ENCODE measurements around the gene B4GALT2.

Gene B4GALT2, protein sequence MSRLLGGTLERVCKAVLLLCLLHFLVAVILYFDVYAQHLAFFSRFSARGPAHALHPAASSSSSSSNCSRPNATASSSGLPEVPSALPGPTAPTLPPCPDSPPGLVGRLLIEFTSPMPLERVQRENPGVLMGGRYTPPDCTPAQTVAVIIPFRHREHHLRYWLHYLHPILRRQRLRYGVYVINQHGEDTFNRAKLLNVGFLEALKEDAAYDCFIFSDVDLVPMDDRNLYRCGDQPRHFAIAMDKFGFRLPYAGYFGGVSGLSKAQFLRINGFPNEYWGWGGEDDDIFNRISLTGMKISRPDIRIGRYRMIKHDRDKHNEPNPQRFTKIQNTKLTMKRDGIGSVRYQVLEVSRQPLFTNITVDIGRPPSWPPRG

DNA sequence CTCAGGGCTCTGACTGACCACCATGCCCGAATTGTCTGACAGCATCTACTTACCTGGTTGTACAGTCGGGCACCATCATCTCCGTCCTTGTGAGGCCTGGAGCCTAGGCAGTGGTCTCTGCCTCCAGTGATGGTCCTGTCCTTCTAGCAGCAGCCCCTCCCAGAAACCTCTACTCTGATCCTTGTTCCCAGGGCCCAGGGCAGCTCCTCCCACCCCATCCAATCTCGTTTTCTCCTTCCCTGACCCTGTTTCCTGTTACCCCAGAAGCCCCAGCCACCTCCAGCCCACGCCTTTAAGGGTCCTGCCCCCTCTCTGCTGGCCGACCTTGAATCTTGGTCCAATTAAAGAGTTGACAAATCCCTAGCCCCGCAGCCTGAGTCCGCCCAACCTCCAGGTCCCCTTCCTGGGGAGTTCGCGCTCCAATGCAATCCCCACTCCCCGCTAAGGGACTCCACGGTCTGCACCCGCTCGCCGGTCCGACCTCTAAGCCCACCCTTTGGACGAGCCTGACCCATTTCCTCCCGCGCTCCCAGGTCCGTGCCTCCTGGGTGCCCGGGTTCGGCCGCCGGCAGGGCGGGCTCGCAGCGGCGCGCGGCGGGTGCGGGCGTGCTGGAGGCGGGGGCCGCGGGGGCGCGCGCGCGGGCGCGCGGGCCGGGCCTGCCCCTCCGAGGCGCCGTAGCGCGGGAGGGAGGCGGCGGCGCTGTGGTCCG is at the start of gene B4GALT2:
B4GALT2 (plus strand) TSS at position 660 of the 710 bp plus-strand sequence. CDS start 1,951 bp downstream, outside the sequence.
- DNase-seq (ENCODE audit: low read depth in 2 of 2), result peak in 1 of 2 donors; percentile 26

DNA sequence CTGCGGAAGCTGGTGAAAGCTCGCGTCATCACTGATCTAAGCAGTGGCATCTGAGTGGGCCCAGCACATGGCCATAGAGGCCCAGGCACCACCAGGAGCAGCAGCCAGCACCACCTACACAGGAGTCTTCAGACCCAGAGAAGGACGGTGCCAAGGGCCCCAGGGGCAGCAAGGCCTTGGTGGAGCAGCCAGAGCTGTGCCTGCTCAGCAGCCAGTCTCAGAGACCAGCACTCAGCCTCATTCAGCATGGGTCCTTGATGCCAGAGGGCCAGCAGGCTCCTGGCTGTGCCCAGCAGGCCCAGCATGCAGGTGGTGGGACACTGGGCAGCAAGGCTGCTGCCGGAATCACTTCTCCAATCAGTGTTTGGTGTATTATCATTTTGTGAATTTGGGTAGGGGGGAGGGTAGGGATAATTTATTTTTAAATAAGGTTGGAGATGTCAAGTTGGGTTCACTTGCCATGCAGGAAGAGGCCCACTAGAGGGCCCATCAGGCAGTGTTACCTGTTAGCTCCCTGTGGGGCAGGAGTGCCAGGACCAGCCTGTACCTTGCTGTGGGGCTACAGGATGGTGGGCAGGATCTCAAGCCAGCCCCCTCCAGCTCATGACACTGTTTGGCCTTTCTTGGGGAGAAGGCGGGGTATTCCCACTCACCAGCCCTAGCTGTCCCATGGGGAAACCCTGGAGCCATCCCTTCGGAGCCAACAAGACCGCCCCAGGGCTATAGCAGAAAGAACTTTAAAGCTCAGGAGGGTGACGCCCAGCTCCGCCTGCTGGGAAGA is 48.7 kb upstream of the B4GALT2 start:
- DNase-seq (ENCODE audit: low read depth in 2 of 2), result no peak

DNA sequence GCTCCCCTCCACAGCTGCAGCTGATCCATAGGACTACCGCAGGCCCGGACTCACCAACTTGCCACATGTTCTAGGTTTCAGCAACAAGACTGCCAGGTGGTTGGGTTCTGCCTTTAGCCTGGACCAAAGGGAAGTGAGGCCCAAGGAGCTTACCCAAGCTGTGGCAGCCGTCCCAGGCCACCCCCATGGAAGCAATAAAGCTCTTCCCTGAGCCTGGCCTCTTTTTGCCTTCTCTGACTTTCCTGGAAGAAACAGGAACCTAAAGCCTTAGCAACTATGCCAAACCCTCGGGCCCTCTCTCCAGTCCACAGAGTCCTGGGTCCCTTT is 48.1 kb upstream of the B4GALT2 start:
- DNase-seq (ENCODE audit: low read depth in 2 of 2), result no peak

DNA sequence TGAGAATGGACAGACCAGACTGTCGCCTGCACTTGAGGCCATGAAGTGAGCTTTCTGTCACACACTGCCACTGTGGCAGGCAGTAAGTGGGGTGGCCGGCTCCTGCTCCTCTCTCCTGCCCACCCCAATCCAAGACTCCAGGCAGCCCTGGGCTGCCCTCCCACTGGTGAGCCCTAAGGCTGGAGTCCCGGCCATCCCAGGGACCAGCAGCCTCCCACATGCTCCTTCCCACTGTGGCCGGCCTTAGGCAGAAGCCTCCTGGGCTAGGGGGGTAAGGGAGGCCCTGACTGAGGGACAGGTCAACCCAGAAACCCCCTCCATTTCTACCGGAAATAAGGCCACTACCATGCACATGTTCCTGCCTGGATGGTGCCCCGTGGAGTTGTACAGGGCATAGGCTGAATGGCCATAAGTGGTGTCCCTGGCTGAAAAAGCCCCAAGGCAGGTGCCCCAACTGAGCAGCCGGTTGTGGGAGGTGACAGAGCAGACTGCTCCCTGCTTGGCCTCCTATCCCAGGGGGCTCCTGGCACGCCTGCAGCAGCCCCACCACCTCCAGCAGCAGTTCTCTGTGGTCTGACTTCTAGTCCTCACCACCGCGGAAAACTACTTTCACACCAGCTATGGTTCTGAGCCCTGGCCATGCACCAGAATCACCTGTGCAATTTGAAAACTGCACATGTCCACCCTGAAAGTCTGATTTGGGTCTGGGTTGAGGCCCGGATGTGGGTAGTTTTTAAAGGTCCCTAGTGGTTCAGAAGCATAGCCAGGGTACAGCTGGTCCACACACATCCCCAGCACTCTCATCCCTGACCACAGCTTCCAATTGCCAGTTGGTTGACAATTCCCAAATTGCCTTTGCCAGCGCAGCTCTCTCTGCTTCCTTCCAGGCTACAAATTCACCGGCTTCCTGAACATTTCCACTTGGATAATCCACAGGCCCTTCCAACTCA is 47.0 kb upstream of the B4GALT2 start:
- no peak for DNase-seq (ENCODE audit: low read depth in 2 of 2)

DNA sequence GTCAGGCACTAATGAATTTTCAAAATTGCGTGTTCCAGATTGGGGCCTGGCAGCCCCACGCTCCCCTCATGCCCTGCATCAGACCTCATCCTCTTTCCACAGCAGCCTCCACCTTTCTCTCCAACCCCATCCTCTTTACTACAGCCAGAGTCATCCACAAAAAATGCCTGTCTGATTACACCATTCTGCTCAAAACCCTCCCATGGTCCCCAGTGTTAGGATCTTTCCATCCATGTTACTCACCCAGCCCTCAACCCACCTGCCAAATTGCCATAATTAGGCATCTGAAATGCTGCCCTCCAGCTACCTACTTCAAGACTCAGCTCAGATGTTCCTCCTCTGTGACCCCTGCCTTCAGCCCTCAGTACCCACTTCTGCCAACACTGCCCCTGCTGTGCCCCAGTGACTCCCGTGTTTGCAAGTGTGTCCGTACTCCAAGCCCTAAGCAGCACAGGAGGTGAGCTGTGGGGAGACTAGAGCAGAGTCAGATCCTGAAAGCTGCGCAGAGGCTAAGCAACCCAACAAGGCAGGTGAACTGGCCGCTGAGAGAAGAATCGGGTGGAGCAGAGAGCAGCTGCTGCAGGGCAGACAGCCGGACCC is 46.1 kb upstream of the B4GALT2 start:
- DNase-seq (ENCODE audit: low read depth in 2 of 2), result no peak

DNA sequence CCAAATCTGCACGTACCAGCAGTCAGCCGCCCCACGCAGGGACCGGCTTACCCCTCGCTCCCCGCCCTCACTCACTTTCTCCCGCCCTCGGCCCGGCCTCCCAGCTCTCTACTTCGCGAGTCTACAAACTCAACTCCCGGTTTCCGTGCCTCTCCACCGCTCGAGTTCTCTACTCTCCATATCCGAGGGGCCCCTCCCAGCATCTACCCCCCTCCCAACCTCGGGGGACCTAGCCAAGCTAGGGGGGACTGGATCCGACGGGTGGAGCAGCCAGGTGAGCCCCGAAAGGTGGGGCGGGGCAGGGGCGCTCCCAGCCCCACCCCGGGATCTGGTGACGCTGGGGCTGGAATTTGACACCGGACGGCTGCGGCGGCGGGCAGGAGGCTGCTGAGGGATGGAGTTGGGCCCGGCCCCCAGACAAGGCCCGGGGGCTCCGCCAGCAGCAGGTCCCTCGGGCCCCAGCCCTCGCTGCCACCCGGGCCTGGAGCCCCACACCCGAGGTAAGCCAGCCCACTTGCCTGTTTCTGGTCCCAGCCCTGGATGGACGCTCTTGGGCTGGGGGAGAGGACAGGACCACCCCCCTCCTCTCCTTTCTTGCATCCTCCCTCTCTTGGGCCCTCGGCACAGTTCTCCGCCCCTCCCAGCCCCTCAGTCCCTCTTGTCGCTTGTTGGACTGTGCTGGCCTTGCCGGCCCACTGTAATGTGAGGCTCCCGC is 45.5 kb upstream of the B4GALT2 start, which contains the start of gene ARTN:
ARTN (plus strand) TSS at position 416 of the 715 bp plus-strand sequence. CDS start 1,856 bp downstream, outside the sequence.
- DNase-seq (ENCODE audit: low read depth in 2 of 2), result no peak

DNA sequence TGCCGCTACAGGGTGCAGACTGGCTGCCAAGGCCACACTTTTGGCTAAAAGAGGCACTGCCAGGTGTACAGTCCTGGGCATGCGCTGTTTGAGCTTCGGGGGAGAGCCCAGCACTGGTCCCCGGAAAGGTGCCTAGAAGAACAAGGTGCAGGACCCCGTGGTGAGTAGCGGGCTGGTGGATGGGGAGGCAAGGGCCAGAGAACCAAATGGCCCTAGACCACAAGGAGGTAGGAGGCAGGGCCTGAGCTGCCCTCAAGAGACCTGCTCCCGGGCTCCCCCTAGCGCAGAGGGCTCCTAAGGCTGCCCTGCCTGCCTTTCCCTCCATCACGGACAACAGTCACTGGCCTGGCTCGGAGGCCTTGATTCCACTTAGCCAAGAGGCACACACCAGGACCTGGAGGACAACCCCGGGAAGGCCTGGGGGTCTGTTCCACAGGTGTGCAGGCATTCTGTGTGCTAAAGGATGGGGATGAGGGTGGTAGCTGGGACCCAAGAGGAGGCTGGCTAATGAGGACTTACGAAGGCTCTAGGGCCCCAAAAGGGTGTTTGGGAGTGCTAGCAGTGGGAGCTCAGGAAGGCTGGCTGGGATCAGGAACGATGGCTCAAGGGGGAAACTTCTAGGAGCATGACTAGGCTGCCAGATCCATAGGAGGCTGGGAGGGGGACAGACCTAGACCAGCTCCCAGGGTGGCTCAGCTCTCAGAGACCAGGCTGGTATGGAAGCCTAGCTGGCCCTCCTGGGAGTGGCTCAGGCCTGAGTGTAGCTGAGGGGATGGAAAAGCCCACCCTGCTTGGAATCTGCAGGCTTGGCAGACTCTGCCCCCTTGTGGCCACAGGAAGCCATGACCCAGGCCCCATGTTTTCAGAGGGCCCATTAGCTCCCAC is 44.7 kb upstream of the B4GALT2 start:
- DNase-seq (ENCODE audit: low read depth in 2 of 2), result peak; percentile 50 to 64

DNA sequence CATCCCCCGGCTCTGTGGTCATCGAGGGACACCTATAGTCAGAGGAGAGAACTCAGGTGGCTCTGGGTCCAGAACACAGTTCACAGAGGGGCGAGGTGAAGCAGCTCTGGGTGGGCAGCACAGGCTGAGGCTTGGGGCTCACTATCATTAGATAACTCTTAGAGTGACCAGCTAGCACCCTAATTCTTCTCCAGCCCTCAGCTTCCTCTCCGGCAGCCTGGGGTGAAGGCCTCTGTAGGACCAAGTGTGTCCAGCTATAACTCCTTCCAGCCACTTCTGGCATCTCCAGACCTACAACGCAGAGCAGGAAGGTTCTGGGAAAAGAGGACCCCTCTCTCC is 44.1 kb upstream of the B4GALT2 start:
- no peak for DNase-seq (ENCODE audit: low read depth in 2 of 2)

DNA sequence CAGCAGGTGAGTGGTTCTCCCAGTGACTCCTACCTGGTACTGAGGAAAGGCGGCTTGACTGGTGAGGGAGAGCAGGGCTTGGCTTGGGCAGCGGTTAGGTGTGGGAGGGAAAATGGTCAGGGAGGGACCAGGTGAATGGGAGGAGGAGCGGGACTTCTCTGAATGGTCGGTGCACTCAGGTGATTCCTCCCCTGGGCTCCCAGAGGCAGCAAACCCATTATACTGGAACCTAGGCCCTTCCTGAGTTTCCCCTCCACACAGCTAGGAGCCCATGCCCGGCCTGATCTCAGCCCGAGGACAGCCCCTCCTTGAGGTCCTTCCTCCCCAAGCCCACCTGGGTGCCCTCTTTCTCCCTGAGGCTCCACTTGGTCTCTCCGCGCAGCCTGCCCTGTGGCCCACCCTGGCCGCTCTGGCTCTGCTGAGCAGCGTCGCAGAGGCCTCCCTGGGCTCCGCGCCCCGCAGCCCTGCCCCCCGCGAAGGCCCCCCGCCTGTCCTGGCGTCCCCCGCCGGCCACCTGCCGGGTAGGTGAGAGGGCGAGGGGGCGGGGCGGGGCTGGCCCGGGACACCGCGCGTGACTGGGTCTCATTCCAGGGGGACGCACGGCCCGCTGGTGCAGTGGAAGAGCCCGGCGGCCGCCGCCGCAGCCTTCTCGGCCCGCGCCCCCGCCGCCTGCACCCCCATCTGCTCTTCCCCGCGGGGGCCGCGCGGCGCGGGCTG is 43.1 kb upstream of the B4GALT2 start:
- no peak for DNase-seq (ENCODE audit: low read depth in 2 of 2)

DNA sequence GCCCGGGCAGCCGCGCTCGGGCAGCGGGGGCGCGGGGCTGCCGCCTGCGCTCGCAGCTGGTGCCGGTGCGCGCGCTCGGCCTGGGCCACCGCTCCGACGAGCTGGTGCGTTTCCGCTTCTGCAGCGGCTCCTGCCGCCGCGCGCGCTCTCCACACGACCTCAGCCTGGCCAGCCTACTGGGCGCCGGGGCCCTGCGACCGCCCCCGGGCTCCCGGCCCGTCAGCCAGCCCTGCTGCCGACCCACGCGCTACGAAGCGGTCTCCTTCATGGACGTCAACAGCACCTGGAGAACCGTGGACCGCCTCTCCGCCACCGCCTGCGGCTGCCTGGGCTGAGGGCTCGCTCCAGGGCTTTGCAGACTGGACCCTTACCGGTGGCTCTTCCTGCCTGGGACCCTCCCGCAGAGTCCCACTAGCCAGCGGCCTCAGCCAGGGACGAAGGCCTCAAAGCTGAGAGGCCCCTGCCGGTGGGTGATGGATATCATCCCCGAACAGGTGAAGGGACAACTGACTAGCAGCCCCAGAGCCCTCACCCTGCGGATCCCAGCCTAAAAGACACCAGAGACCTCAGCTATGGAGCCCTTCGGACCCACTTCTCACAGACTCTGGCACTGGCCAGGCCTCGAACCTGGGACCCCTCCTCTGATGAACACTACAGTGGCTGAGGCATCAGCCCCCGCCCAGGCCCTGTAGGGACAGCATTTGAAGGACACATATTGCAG is 42.4 kb upstream of the B4GALT2 start:
- no peak for DNase-seq (ENCODE audit: low read depth in 2 of 2)

DNA sequence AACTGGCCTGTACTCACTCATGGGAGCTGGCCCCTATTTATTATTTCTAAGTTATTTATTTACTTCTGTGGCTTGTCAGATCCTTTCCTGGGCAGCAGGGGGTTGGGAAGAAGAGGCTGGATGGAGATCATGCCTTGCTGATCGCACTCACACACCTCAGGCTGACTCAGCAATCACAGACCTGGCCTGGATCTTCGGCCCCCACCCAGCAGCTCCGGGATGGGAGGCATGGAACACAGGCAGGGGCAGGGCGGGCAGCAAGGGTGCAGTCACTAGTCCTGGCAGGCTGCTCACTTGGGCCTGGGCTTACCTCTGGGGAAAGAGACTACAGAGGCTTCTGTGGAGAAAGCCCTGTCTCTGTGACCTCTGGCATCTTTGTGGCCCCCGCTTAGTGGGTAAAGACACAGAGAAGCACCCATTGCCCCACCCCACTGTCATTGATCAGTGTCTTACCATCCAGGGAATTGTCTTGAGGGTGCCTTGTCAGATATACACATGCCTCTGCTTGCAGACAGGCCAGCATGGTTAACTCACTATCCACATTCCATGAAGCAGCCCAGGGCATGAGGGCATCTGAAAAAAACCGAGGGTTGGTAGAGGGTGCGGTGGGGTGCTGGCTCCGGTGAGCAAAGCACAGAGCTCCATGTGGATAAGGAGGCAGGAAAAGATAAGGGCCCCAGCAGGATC is 41.7 kb upstream of the B4GALT2 start:
- DNase-seq (ENCODE audit: low read depth in 2 of 2), result no peak

DNA sequence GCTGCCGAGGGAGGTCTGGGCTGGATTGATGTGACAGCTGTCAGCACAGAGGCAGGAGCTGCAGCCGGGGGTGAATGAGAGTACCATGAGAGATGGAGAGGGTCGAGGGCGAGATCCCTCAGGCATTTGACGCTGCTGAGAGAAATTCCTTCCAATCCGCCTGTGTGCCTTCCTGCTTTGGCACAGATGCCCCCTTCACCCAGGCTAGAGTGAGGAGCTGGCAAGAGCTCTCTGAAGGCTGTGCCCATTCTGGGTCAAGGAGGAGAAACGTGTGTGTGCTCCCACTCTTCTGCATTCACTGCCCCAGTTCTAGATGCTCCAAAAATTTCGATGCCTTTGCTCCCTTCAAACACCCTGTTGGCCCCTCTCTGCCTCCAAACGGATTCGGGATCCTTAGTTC is 40.6 kb upstream of the B4GALT2 start:
- DNase-seq (ENCODE audit: low read depth in 2 of 2), result no peak

DNA sequence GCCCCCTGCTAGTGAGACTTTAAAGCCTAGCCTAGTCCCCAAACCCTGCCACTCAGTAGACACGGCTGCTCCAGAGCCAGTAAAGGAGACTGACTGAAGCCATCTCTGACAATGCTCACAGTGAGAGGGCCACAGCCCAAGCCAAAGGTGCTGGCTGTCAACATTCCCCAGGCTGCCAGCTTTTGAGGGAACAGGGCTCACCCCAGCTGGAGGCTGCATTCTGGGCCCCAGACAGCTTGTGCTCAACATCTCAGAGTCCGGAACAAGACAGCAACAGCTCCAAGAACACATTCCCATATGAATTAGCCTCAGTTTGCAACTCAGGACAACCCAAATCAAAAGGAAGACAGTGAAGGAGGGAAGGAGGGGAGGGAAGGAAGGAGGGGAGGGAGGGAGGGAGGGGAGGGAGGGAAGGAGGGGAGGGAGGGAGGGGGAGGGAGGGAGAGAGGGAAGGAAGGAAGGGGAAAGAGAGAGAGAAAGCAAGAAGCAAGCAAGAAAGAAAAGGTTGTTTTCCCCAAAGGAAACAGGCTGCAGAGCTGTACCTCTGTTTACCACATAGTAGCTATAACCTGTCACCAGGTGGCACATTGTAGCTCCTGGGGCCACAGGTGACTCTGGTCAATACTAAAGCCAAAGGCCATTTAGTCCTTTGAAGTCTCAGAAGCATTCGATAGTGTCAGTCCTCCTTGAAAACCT is 40.0 kb upstream of the B4GALT2 start:
- DNase-seq (ENCODE audit: low read depth in 2 of 2), result no peak

DNA sequence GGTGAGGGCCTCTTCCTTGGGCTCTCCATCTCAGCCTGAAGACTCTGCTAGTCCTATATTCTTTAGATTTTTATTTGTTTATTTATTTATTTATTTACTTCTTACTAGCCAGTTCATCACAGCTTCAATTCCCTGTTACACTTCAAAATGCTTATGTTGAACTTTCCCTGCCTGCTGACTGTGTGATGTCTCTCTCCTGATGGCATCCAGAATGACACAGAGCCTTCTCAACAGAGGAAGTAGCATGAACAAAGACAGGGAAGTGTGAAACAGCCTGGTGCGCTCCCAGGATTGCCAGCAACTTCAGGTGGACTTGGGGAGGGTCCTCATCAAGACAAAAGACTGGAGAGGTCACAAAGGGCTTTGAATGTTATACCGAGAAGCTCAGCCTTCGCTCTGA is 36.6 kb upstream of the B4GALT2 start:
- DNase-seq (ENCODE audit: low read depth in 2 of 2), result no peak

DNA sequence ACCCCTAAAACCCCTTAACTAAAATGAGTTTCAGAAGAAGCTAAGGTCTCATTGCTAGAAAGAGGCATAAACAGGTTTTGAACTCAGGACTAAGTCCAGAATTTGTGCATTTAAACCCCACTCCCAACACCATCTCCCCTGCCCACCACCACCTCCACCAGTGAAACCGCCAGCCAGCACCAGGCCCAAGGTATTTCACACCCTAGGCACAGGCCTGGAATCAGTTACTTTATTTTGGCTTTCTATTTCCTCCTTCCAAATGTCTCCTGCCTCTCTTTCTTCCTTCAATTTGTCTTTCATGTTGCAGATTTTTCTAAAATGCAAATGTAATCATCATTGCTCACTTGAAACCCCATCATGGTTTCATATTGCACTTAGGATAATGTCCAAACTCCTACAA is 34.1 kb upstream of the B4GALT2 start:
- no peak for DNase-seq (ENCODE audit: low read depth in 2 of 2)

DNA sequence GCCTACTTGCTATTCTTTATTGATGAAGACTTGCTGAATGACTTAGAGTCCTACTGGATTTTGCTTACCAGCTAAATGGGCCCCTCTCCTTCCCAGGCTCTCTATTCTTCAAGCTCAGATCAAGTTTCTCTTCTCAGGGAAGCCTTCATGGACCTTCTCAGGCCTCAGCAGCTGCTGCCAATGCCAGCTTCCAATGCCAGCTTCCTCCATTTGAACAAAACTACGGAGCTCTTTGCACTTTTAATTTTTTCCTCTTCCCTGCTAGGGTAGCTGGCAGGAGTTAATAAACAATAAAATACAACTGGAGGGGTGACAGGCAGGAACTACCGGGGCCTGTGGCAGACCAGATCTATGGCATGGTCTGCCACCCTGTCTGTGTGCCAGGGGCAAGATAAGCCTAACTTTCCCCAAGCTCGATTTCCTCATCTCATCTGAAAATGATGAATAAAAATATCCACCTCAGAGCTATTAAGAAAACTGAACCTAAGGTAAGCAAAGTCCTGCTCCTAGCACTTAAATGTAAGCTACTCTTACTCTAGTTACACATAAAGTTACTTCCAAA is 33.3 kb upstream of the B4GALT2 start:
- DNase-seq (ENCODE audit: low read depth in 2 of 2), result no peak
